ENCODE data around the gene MTHFSD. TPM values are rescaled to one million over a fixed set of nuclear protein-coding genes. Genes with fewer than 3 reads are reported as not detected.

The MTHFSD gene
- total RNA-seq, 2 donors from 2014 or later = 11.8 to 14.1 TPM

DNA sequence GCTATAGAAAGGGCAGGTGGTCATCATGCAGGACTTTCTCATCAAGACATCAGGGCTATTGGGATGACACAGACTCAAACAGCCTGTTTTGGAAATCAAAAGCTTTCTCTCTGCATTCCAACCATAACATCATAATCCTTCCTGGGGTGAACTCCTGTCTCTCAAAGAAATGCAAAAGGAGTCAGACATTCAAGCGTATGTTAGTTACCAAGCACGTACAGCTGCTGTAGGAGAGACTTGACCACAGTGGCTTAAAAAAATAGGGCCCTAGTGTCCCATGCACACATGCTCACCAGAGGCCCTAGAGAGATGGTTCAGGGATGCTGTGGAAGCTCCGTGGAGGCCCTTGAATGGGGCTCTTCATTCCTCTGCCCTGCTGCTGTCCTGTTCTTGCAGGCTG lies 69.3 kb downstream of the MTHFSD start:
- DNase-seq (ENCODE audit: low spot score) = no peak
- intact Hi-C loops (cut with DNase I) = no loop called here

DNA sequence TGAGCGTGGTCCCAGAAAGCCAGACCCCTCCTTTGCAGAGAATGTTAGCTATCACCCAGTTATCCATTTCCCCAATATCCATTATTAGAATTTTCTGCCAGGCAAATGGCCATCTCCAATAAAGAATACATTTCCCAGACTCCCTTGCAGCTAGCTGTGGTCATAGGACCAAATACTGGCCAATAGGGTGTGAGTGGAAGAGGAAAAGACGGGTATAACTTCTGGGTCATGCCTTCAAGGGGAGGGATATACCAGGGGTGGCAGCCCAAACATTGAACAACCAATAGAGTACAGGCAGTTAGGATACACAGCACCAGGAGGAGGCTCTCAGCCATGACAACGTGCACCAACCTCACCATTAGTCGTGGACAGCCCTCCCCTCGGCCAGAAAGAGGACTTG lies 70.8 kb downstream of the MTHFSD start:
- intact Hi-C loops (cut with DNase I) = no loop called here
- no peak for DNase-seq (ENCODE audit: low spot score)

DNA sequence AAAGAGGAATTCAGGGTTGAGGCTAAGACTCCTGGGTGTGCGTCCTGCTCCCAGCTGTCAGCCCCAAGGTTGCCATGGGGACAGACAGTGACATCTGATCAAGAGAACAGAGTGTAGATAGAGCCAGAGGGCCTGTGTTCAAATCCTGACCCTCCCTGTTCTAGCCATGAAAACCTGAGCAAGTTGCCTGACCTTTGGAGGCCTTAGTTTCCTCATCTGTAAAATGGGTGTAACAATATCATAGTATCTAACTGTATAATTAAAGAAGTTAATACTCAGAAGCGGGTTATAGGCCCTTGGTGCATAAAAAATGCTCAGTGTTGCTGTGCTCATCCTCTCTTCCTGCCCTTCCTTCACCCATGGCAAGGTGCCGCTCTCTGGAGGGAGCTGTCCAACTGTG lies 73.4 kb downstream of the MTHFSD start:
- no peak for DNase-seq (ENCODE audit: low spot score)
- intact Hi-C loops (cut with DNase I) = no loop called here

DNA sequence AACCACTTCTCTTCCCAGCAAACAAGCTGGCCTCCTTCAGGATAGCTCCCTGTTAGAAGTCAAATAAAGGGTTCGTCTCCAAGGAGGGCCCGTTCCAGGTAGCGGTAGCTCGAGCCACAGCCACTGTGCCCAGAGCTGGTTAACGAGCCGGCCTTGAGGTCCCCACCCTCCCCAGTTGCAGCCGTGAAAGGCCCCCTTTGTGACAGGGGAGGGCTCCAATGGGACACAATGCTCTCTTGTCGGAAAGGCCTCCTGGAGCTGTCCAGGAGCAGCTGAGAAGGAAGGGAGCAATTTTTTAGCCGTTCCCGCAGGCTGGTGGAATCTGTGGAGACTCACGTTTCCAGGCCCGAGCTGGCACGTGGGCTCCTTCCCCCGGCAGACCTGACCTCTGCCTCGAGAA lies 74.6 kb downstream of the MTHFSD start:
- intact Hi-C loops (cut with DNase I) = no loop called here
- DNase-seq (ENCODE audit: low spot score) = no peak

Other genes with a start within 250 kb of the MTHFSD start
- 1 to 10 TPM; 2.5 to 4.3 TPM for gene FOXF1, start 44.7 kb downstream of the MTHFSD start, total RNA-seq
- 10 to 100 TPM; 11.9 to 12.2 TPM for gene FOXC2, start 11.6 kb upstream of the MTHFSD start, total RNA-seq
- 1 to 10 TPM; 7.5 to 8.9 TPM for gene FOXL1, start 23.3 kb upstream of the MTHFSD start, total RNA-seq